Measurements from ENCODE around the gene MZT2A.
"Not testable (repeated sequence)": the region's sequence is repeated elsewhere in the genome, so short reads cannot be mapped to it uniquely, and the experiment has no call there.

MZT2A gene

GRCh38 chr2:131519871-131520470 is 27.8 kb upstream of the MZT2A start:
- not testable (repeated sequence) for DNase-seq

- no peak for DNase-seq
Measured at GRCh38 chr2:131519466-131519865, 27.3 kb upstream of the MZT2A start.

- DNase-seq, result not testable (repeated sequence)
Measured at GRCh38 chr2:131518531-131518930, 26.3 kb upstream of the MZT2A start.

GRCh38 chr2:131517856-131518255 is 25.7 kb upstream of the MZT2A start:
- not testable (repeated sequence) for DNase-seq

GRCh38 chr2:131517106-131517831 is 25.1 kb upstream of the MZT2A start:
- DNase-seq, result no peak

- DNase-seq, result not testable (repeated sequence)
Measured at GRCh38 chr2:131516621-131517020, 24.4 kb upstream of the MZT2A start.

GRCh38 chr2:131516011-131516410 is 23.8 kb upstream of the MZT2A start:
- no peak for DNase-seq

GRCh38 chr2:131515235-131515634 is 23.0 kb upstream of the MZT2A start:
- DNase-seq, result not testable (repeated sequence)

- not testable (repeated sequence) for DNase-seq
Measured at GRCh38 chr2:131514408-131515166, 22.4 kb upstream of the MZT2A start.

GRCh38 chr2:131511969-131512870 is 20.0 kb upstream of the MZT2A start:
- not testable (repeated sequence) for DNase-seq

- DNase-seq, result not testable (repeated sequence)
Measured at GRCh38 chr2:131511291-131511968, 19.2 kb upstream of the MZT2A start.

GRCh38 chr2:131509615-131510014 is 17.4 kb upstream of the MZT2A start:
- DNase-seq, result no peak

- DNase-seq, result not testable (repeated sequence)
Measured at GRCh38 chr2:131504082-131504750, 12.0 kb upstream of the MZT2A start.

GRCh38 chr2:131503587-131503986 is 11.4 kb upstream of the MZT2A start:
- DNase-seq, result not testable (repeated sequence)

GRCh38 chr2:131498321-131498973 is 6.2 kb upstream of the MZT2A start:
- DNase-seq, result not testable (repeated sequence)

GRCh38 chr2:131495506-131495905 is 3.3 kb upstream of the MZT2A start:
- not testable (repeated sequence) for DNase-seq

GRCh38 chr2:131493199-131493968 is 1.2 kb upstream of the MZT2A start:
- DNase-seq, result no peak

- peak; percentile 95 for DNase-seq
Measured at GRCh38 chr2:131492418-131493198, 411 bp upstream of the MZT2A start.

- DNase-seq, result not testable (repeated sequence)
Measured at GRCh38 chr2:131491469-131491836, 744 bp downstream of the MZT2A start.
